HEK293 (cell line): ENCODE results near the gene SLC16A5.

Source experiments
- ATF2 ChIP-seq: fragments of 450-650 bp; formaldehyde crosslinking; IDR thresholded peaks from 2 replicates; pipeline ENCODE4 v1.5.1; 2016; ENCODE audit warnings: missing biosample characterization, missing genetic modification characterization, low read depth
- CTCF ChIP-seq: fragments of 450-650 bp; formaldehyde crosslinking; IDR thresholded peaks from 2 replicates; pipeline ENCODE4 v1.5.1; 2016; ENCODE audit warnings: missing biosample characterization, missing genetic modification characterization
- MEIS1 ChIP-seq: sonication (generic); formaldehyde crosslinking; IDR thresholded peaks from 2 replicates; pipeline ENCODE4 v1.8.1; 2022; ENCODE audit warnings: missing genetic modification reagents, mild to moderate bottlenecking, borderline replicate concordance
- PBX3 ChIP-seq: sonication (generic); formaldehyde crosslinking; IDR thresholded peaks from 2 replicates; pipeline ENCODE4 v1.8.1; 2022; ENCODE audit warnings: mild to moderate bottlenecking, moderate library complexity, missing genetic modification reagents
- WT1 ChIP-seq: fragments of 450-650 bp; formaldehyde crosslinking; IDR thresholded peaks from 2 replicates; pipeline ENCODE4 v1.5.1; 2016; ENCODE audit warnings: missing biosample characterization, missing genetic modification characterization
- ZNF24 ChIP-seq: fragments of 450-650 bp; formaldehyde crosslinking; IDR thresholded peaks from 2 replicates; pipeline ENCODE4 v1.5.1; 2016; ENCODE audit warnings: missing biosample characterization, missing genetic modification characterization
- ZNF792 ChIP-seq: fragments of 450-650 bp; formaldehyde crosslinking; IDR thresholded peaks from 2 replicates; pipeline ENCODE4 v1.5.1; 2016; ENCODE audit warnings: missing biosample characterization, missing genetic modification characterization

- TF ChIP-seq ZNF24 (tag by site-specific recombination) (no peak), CTCF (tag by site-specific recombination) (no peak), WT1 (tag by site-specific recombination) (no peak), PBX3 (CRISPR knock-in tag) (no peak), ZNF792 (no peak), ATF2 (tag by site-specific recombination) (no peak), MEIS1 (CRISPR knock-in tag) (no peak)
These were observed 584 bp upstream of the SLC16A5 start for GRCh38 chr17:75087182-75087557.
